Retinal pigment epithelial cell (primary cell): ENCODE results near the gene THAP11.
A peak's percentile ranks its signal among the peaks of the same experiment; 100 is the strongest.

Source experiments
- DNase-seq: peaks from one replicate; pipeline ENCODE4 v3.0.0-alpha.2; 2010; ENCODE audit warnings: low read depth
- H3K4me3 ChIP-seq: 2 replicates; pipeline ENCODE4 v1.5.1; 2011; ENCODE audit warnings: mild to moderate bottlenecking, low read length, control low read depth, moderate library complexity
- CTCF ChIP-seq: conservative IDR thresholded peaks from 2 replicates; pipeline ENCODE4 v1.5.1; 2011; ENCODE audit warnings: low read depth, low read length, control low read depth, inconsistent platforms

THAP11 gene

GRCh38 chr16:67872131-67872630, 30.1 kb downstream of the THAP11 start:
- no peak for TF ChIP-seq CTCF
- no peak for DNase-seq
- H3K4me3 ChIP-seq: peak overlapping the region; percentile 92

- no peak for TF ChIP-seq CTCF
- DNase-seq: no peak
- peak within 1 kb of the TSS; percentile 92 for H3K4me3 ChIP-seq
Measured at GRCh38 chr16:67872631-67873434, 30.7 kb downstream of the THAP11 start, which contains the start of gene EDC4. Gene EDC4, plus strand, starts transcription at chr16:67873052. Its CDS starts 210 bp downstream, at chr16:67873262.

- TF ChIP-seq CTCF: no peak
- peak overlapping the region; percentile 92 for H3K4me3 ChIP-seq
- no peak for DNase-seq
Measured at GRCh38 chr16:67873435-67874370, 31.6 kb downstream of the THAP11 start.

- DNase-seq: no peak
- TF ChIP-seq CTCF: no peak
- peak overlapping the region; percentile 92 for H3K4me3 ChIP-seq
Measured at GRCh38 chr16:67874372-67874771, 32.3 kb downstream of the THAP11 start.

- no peak for TF ChIP-seq CTCF
- no peak for DNase-seq
- H3K4me3 ChIP-seq: no peak overlapping the region
Measured at GRCh38 chr16:67877064-67877463, 34.9 kb downstream of the THAP11 start.

GRCh38 chr16:67878232-67878631, 36.1 kb downstream of the THAP11 start:
- no peak for TF ChIP-seq CTCF
- DNase-seq: no peak
- H3K4me3 ChIP-seq: no peak overlapping the region
